HG02870 (cell line): ENCODE results near the gene ATXN7L1.
"Not testable (repeated sequence)": the region's sequence is repeated elsewhere in the genome, so short reads cannot be mapped to it uniquely, and the experiment has no call there.

Experiments
- ATAC-seq: cut with Tn5 transposase; IDR thresholded peaks from one replicate; pipeline ENCODE4 v1.9.1; 2021; ENCODE audit warnings: mild to moderate bottlenecking, moderate library complexity; ENCODE audit not compliant: unreplicated experiment

ATXN7L1 gene

GRCh38 chr7:105894131-105894530 lies 17.7 kb upstream of the ATXN7L1 start:
- ATAC-seq, result no peak

GRCh38 chr7:105892387-105892786 lies 16.0 kb upstream of the ATXN7L1 start:
- no peak for ATAC-seq

GRCh38 chr7:105890290-105890997 lies 14.0 kb upstream of the ATXN7L1 start:
- ATAC-seq, result no peak

- no peak for ATAC-seq
These were observed 11.3 kb upstream of the ATXN7L1 start for GRCh38 chr7:105887569-105888189.

- ATAC-seq, result no peak
These were observed 10.4 kb upstream of the ATXN7L1 start for GRCh38 chr7:105886776-105887175.

GRCh38 chr7:105885387-105886111 lies 9.2 kb upstream of the ATXN7L1 start:
- ATAC-seq, result no peak

GRCh38 chr7:105883179-105883578 lies 6.8 kb upstream of the ATXN7L1 start:
- not testable (repeated sequence) for ATAC-seq

GRCh38 chr7:105881439-105881838 lies 5.0 kb upstream of the ATXN7L1 start:
- no peak for ATAC-seq

GRCh38 chr7:105880571-105881330 lies 4.4 kb upstream of the ATXN7L1 start:
- no peak for ATAC-seq

- ATAC-seq, result no peak
These were observed 3.4 kb upstream of the ATXN7L1 start for GRCh38 chr7:105879782-105880181.

- ATAC-seq, result no peak
These were observed 2.6 kb upstream of the ATXN7L1 start for GRCh38 chr7:105878746-105879605.

- no peak for ATAC-seq
These were observed 1.3 kb upstream of the ATXN7L1 start for GRCh38 chr7:105877736-105878135.

- ATAC-seq, result no peak
These were observed 684 bp upstream of the ATXN7L1 start for GRCh38 chr7:105876964-105877601.

- ATAC-seq, result no peak
These were observed 894 bp downstream of the ATXN7L1 start for GRCh38 chr7:105875505-105875904.

GRCh38 chr7:105874055-105874454 lies 2.3 kb downstream of the ATXN7L1 start:
- ATAC-seq, result no peak

GRCh38 chr7:105872491-105872890 lies 3.9 kb downstream of the ATXN7L1 start:
- no peak for ATAC-seq

- no peak for ATAC-seq
These were observed 5.3 kb downstream of the ATXN7L1 start for GRCh38 chr7:105871142-105871541.

GRCh38 chr7:105866102-105866801 lies 10.1 kb downstream of the ATXN7L1 start:
- ATAC-seq, result no peak

- ATAC-seq, result no peak
These were observed 12.5 kb downstream of the ATXN7L1 start for GRCh38 chr7:105863876-105864275.
